OCI-LY7 (cell line): Measurements from ENCODE around the gene HRNR. TPM values are rescaled to one million over a fixed set of nuclear protein-coding genes. Genes with fewer than 3 reads are reported as not detected.
"Not testable (repeated sequence)": the region's sequence is repeated elsewhere in the genome, so short reads cannot be mapped to it uniquely, and the experiment has no call there.

Source experiments
- BruUV-seq: library from RNA; stranded (reverse); fragments of 400-500 nt; replicated peaks from 2 replicates; lab custom pipeline; 2021; lab: Mats Ljungman, UMichigan
- CTCF ChIA-PET: fragments of 300-600 bp; sonication (Branson Sonifier 250); formaldehyde crosslinking; loops from one replicate; lab custom pipeline; 2022; ENCODE audit warnings: antibody characterized with exemption; ENCODE audit not compliant: unreplicated experiment; lab: Charles Lee
- POLR2A ChIA-PET: fragments of 300-600 bp; sonication (Branson Sonifier 250); formaldehyde crosslinking; loops from one replicate; lab custom pipeline; 2022; ENCODE audit warnings: antibody characterized with exemption; lab: Charles Lee
- DNase-seq: peaks from one replicate; pipeline ENCODE4 v3.0.0-alpha.2; 2015; ENCODE audit warnings: low spot score
- H2AFZ ChIP-seq: fragments of 200-600 bp; sonication (generic), shearing (Covaris generic); 2 replicates; pipeline ENCODE4 v1.6.1; 2014; ENCODE audit warnings: mild to moderate bottlenecking, antibody characterized with exemption, low read length, moderate library complexity
- H3K27ac ChIP-seq: fragments of 200-600 bp; sonication (generic); 2 replicates; pipeline ENCODE4 v1.5.1; 2014; ENCODE audit warnings: mixed run types, low read depth, mild to moderate bottlenecking, moderate library complexity, low read length, inconsistent platforms; ENCODE audit not compliant: poor library complexity, severe bottlenecking
- H3K36me3 ChIP-seq: fragments of 200-600 bp; sonication (generic); 2 replicates; pipeline ENCODE4 v1.6.1; 2014; ENCODE audit warnings: mild to moderate bottlenecking, antibody characterized with exemption, low read length, moderate library complexity, mixed read lengths; ENCODE audit not compliant: insufficient read depth
- H3K4me1 ChIP-seq: fragments of 200-600 bp; sonication (generic); 2 replicates; pipeline ENCODE4 v1.5.1; 2014; ENCODE audit warnings: mild to moderate bottlenecking, low read length; ENCODE audit not compliant: insufficient read depth, poor library complexity, severe bottlenecking
- H3K4me2 ChIP-seq: fragments of 200-600 bp; sonication (generic); 2 replicates; pipeline ENCODE4 v1.6.1; 2014; ENCODE audit warnings: mild to moderate bottlenecking, low read length
- H3K4me3 ChIP-seq: fragments of 200-600 bp; sonication (generic); 2 replicates; pipeline ENCODE4 v1.5.1; 2014; ENCODE audit warnings: mild to moderate bottlenecking, low read depth, low read length; ENCODE audit not compliant: poor library complexity, severe bottlenecking
- H3K79me2 ChIP-seq: fragments of 200-600 bp; sonication (generic); 2 replicates; pipeline ENCODE4 v1.6.1; 2016; ENCODE audit warnings: low read depth, mild to moderate bottlenecking, low read length, moderate library complexity, mixed read lengths; ENCODE audit not compliant: insufficient read depth
- H3K9me2 ChIP-seq: fragments of 200-600 bp; sonication (generic); 2 replicates; pipeline ENCODE4 v1.6.1; 2016; ENCODE audit warnings: mild to moderate bottlenecking, low read length, mixed read lengths; ENCODE audit not compliant: insufficient read depth
- H3K9me3 ChIP-seq: fragments of 200-600 bp; sonication (generic); 2 replicates; pipeline ENCODE4 v1.6.1; 2014; ENCODE audit warnings: mild to moderate bottlenecking, mixed run types, low read length, mixed read lengths
- H4K20me1 ChIP-seq: fragments of 200-600 bp; sonication (generic); 2 replicates; pipeline ENCODE4 v1.6.1; 2014; ENCODE audit warnings: mild to moderate bottlenecking, antibody characterized with exemption, low read length, moderate library complexity, mixed read lengths; ENCODE audit not compliant: insufficient read depth
- CTCF ChIP-seq: fragments of 200-600 bp; sonication (generic); conservative IDR thresholded peaks from 2 replicates; pipeline ENCODE4 v1.5.1; 2014; ENCODE audit warnings: mild to moderate bottlenecking, antibody characterized with exemption, low read length, moderate library complexity, mixed read lengths
- EZH2phosphoT487 ChIP-seq: fragments of 200-600 bp; sonication (generic); IDR thresholded peaks from 2 replicates; pipeline ENCODE4 v1.6.1; 2018; ENCODE audit warnings: low read depth, borderline replicate concordance, mild to moderate bottlenecking, mixed run types, antibody characterized with exemption, low read length, moderate library complexity, mixed read lengths
- intact Hi-C: fragments of 100-400 bp; cut with micrococcal nuclease; formaldehyde crosslinking; loops from one replicate; pipeline ENCODE4 v1.10.0; 2022; ENCODE audit not compliant: unreplicated experiment
- total RNA-seq, 2 experiments: library from RNA; depleted of rRNA in 1 of 2; stranded (reverse); fragments of >200 nt in 1 of 2; shearing (Covaris generic) in 1 of 2; gene quantifications; 2 replicates each; pipeline ENCODE4 v1.2.3, GENCODE V29; 2014 to 2022

HRNR gene
- total RNA-seq, 2 experiments from 2014 or later, result not detected

GRCh38 chr1:152218762-152219436, 5.1 kb downstream of the HRNR start:
- no peak overlapping the region for H3K4me2 ChIP-seq
- H3K9me3 ChIP-seq, result no peaks in the 10 kb centered on the region
- intact Hi-C loops, result no loop called here
- ChIA-PET POLR2A (interaction anchor here (0.6 kb wide), 1 partner anchor 11 kb away, joined by 3 read pairs; no protein-coding TSS in a partner anchor), CTCF (no interaction called here)
- TF ChIP-seq EZH2phosphoT487 (no peak), CTCF (no peak)
- H4K20me1 ChIP-seq, result no peaks in the 10 kb centered on the region
- no peaks in the 10 kb centered on the region for H3K36me3 ChIP-seq
- H3K4me3 ChIP-seq, result no peak overlapping the region
- no TSS peak for BruUV-seq
- no peak for DNase-seq
- H3K4me1 ChIP-seq, result no peaks in the 10 kb centered on the region
- no peaks in the 10 kb centered on the region for H3K79me2 ChIP-seq
- no peak overlapping the region for H2AFZ ChIP-seq
- H3K9me2 ChIP-seq, result no peaks in the 10 kb centered on the region
- H3K27ac ChIP-seq, result no peak overlapping the region

GRCh38 chr1:152215604-152216003, 8.4 kb downstream of the HRNR start:
- H3K27ac ChIP-seq, H3K36me3 ChIP-seq, H3K4me2 ChIP-seq, BruUV-seq, POLR2A ChIA-PET, H3K4me3 ChIP-seq, CTCF ChIA-PET, H3K79me2 ChIP-seq, H3K9me2 ChIP-seq, H4K20me1 ChIP-seq, H3K4me1 ChIP-seq, DNase-seq, H2AFZ ChIP-seq, H3K9me3 ChIP-seq, intact Hi-C loops: not testable (repeated sequence)

GRCh38 chr1:152214911-152215310, 9.1 kb downstream of the HRNR start:
- POLR2A ChIA-PET, DNase-seq, CTCF ChIA-PET, BruUV-seq, H3K4me3 ChIP-seq, H3K36me3 ChIP-seq, intact Hi-C loops, H3K79me2 ChIP-seq, H4K20me1 ChIP-seq, H3K9me3 ChIP-seq, H3K9me2 ChIP-seq, H3K27ac ChIP-seq, H2AFZ ChIP-seq, H3K4me1 ChIP-seq, H3K4me2 ChIP-seq: not testable (repeated sequence)
